Breast epithelium (tissue), 4 donors: ENCODE measurements around the gene PARP16. TPM values are rescaled to one million over a fixed set of nuclear protein-coding genes. Genes with fewer than 3 reads are reported as not detected.
A peak's percentile ranks its signal among the peaks of the same experiment; 100 is the strongest.

Source experiments
- DNase-seq, 2 donors: peaks; one replicate each; pipeline ENCODE4 v3.0.0-alpha.2; 2019; ENCODE audit warnings: low spot score in 2 of 2
- H3K27ac ChIP-seq, 2 donors: fragments of 200-600 bp; sonication (generic) in 1 of 2; one replicate each; pipeline ENCODE4 v1.5.1; 2016 to 2019; ENCODE audit warnings: mild to moderate bottlenecking in 1 of 2
- H3K27me3 ChIP-seq, 2 donors: fragments of 200-600 bp; sonication (generic) in 1 of 2; one replicate each; pipeline versions ENCODE4 v1.5.1 to v1.6.0; 2017 to 2019; ENCODE audit warnings: control low read depth in 1 of 2, mild to moderate bottlenecking in 1 of 2
- H3K36me3 ChIP-seq: fragments of 200-600 bp; one replicate; pipeline ENCODE4 v1.5.1; 2019
- H3K4me1 ChIP-seq, 2 donors: fragments of 200-600 bp; sonication (generic); one replicate each; pipeline ENCODE4 v1.5.1; 2016 to 2019; ENCODE audit warnings: control low read depth in 1 of 2
- H3K4me3 ChIP-seq, 3 donors: fragments of 200-600 bp; sonication (generic); 1 replicate in 2 of 3; 2 replicates in 1 of 3; pipeline ENCODE4 v1.5.1; 2016 to 2019; ENCODE audit warnings: mild to moderate bottlenecking in 3 of 3, moderate library complexity in 2 of 3
- H3K9me3 ChIP-seq, 2 donors: fragments of 200-600 bp; sonication (generic) in 1 of 2; one replicate each; pipeline ENCODE4 v1.5.1; 2016 to 2019; ENCODE audit warnings: control low read depth in 1 of 2
- POLR2A ChIP-seq: fragments of 450-650 bp; IDR thresholded peaks from one replicate; pipeline ENCODE4 v1.6.1; 2016; ENCODE audit warnings: antibody characterized with exemption, mild to moderate bottlenecking, moderate library complexity
- POLR2AphosphoS5 ChIP-seq, 3 donors: sonication (generic); formaldehyde crosslinking; IDR thresholded peaks; one replicate each; pipeline ENCODE4 v1.6.1; 2017; ENCODE audit warnings: antibody characterized with exemption in 3 of 3
- intact Hi-C: fragments of 100-400 bp; cut with DNase I; formaldehyde crosslinking; loops from one replicate; pipeline ENCODE4 v1.15.1; 2023; ENCODE audit warnings: low total_unique reads
- total RNA-seq, 3 donors: library from RNA; depleted of rRNA; stranded (reverse); fragments of >200 nt; gene quantifications; one replicate each; pipeline ENCODE4 v1.1.0, GENCODE V29; 2016
- TF ChIP-seq, protein P1 (sequence below), 3 donors: fragments of 450-650 bp; IDR thresholded peaks; one replicate each; pipeline ENCODE4 v1.5.1; 2016 to 2017; ENCODE audit warnings: antibody characterized with exemption in 3 of 3, mild to moderate bottlenecking in 3 of 3, moderate library complexity in 3 of 3

PARP16 gene
- total RNA-seq, 3 donors from 2014 or later, result 8.5 to 14.9 (median 10.6) TPM

DNA sequence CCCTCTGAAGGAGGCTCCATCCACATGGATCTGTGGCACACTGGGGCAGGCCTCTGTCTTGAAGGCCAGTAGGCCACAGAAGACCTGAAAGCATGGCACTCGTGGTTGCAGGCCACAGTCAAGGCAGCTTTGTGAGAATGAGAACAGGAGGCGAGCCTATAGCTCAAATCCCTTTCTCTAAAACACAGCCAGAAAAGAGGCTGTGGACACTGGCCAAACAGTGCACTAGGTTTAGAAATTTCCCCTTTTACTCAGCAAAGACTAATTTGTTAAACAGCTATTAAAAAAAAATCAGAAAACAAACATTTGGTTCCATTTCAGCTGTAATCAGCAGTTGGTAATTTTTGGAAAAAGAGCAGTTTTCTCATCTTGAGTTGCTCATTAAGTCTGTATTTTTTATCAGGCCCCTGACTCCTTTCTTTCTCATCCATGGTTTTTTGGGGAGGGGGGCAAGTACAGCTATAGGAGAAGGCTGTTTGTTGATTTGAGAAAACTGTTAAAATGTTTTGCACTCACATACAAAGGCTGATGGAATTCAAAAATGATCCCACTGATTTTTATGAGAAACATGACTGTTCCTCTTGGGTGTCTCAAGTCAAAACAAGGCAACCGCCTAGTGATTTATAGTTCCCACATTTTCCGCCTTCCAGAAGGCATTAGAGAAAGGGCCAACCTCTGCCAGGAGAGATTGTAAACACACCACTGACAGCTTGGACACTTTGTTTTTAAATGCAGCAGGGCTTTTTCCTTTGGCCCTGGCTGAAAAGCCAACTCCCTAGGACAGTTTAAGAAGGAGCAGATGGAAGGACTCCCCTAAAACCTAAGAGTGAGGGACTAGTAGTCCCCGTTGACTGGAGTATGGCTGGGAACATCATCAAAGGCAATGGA, 28.1 kb downstream of the PARP16 start:
- no peak overlapping the region for H3K4me3 ChIP-seq

DNA sequence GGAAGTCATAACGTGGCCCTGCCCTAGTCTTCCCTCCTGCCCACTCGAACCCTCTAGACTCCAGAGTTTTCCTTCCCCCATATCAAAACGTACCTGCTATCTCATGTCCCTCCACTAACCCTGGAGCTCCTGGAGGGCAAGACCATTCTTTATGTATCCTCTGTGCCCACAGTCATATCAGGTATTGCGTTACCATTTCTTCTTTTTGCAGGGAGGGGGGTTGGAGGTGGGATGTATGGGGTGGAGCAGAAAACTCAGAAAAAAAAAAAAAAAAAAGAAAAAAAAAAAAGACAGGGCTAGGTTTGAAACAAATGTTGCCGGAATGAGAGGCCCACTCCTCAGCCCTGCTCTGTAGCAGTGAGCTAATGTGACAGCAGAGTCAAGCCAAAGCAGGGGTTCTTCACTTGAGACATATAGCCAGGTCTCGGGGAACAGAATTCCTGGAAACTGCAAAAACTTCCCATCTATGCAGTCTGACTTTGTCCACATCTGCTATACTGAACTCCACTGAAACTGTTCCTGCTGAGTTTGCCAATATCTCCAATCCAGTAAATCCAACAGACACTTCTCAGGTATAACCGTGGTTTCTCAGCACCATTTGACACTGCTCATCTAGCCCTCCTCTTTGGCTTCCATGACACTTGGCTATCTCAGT, 31.1 kb downstream of the PARP16 start:
- intact Hi-C loops, result no loop called here
- Histone ChIP-seq H3K27ac (no peak overlapping the region), H3K4me3 (no peak overlapping the region), H3K4me1 (no peaks in the 10 kb centered on the region), H3K27me3 (no peaks in the 10 kb centered on the region), H3K36me3 (no peaks in the 10 kb centered on the region), H3K9me3 (no peaks in the 10 kb centered on the region)
- TF ChIP-seq POLR2A (no peak), POLR2AphosphoS5 (IDR thresholded peaks at IDR 0.05) (no peak)
- TF ChIP-seq, protein P1, sequence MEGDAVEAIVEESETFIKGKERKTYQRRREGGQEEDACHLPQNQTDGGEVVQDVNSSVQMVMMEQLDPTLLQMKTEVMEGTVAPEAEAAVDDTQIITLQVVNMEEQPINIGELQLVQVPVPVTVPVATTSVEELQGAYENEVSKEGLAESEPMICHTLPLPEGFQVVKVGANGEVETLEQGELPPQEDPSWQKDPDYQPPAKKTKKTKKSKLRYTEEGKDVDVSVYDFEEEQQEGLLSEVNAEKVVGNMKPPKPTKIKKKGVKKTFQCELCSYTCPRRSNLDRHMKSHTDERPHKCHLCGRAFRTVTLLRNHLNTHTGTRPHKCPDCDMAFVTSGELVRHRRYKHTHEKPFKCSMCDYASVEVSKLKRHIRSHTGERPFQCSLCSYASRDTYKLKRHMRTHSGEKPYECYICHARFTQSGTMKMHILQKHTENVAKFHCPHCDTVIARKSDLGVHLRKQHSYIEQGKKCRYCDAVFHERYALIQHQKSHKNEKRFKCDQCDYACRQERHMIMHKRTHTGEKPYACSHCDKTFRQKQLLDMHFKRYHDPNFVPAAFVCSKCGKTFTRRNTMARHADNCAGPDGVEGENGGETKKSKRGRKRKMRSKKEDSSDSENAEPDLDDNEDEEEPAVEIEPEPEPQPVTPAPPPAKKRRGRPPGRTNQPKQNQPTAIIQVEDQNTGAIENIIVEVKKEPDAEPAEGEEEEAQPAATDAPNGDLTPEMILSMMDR (IDR thresholded peaks at IDR 0.05), result no peak
- no peak for DNase-seq

More for the DNA sequence above, 28.1 kb downstream of the PARP16 start:
- Histone ChIP-seq H3K4me1 (no peaks in the 10 kb centered on the region), H3K27me3 (no peaks in the 10 kb centered on the region), H3K27ac (peak overlapping the region; percentile 59 to 71), H3K9me3 (no peaks in the 10 kb centered on the region), H3K36me3 (no peaks in the 10 kb centered on the region)
- TF ChIP-seq POLR2AphosphoS5 (IDR thresholded peaks at IDR 0.05) (peak in 1 of 3 donors; percentile 59), POLR2A (no peak)
- TF ChIP-seq, protein P1 (IDR thresholded peaks at IDR 0.05), result no peak
- no peak for DNase-seq
- intact Hi-C loops, result no loop called here

DNA sequence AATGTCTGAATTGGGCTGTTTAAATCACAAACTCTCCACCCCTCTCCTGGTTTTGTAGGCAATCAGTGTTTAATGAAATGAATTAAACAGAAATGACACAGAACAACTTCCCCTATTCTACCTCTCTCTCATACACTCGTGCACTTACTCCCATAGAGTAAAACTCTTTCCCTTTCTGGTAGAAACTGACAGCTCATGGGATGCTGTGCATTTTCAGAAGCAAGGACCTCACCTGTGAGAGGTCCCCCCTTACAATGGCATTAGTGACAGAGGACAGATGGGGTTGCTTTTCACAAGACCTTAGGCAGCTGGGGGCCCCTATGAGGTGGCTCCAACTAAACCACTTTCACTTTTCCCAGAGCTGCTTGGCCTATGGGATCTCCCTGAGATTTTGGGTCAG, 31.9 kb downstream of the PARP16 start:
- H3K27ac ChIP-seq, result no peak overlapping the region
- H3K9me3 ChIP-seq, result no peaks in the 10 kb centered on the region
- DNase-seq, result no peak
- H3K27me3 ChIP-seq, result no peaks in the 10 kb centered on the region
- H3K4me3 ChIP-seq, result no peak overlapping the region
- H3K4me1 ChIP-seq, result no peaks in the 10 kb centered on the region
- intact Hi-C loops, result no loop called here
- TF ChIP-seq, protein P1 (IDR thresholded peaks at IDR 0.05), result no peak
- TF ChIP-seq POLR2A (no peak), POLR2AphosphoS5 (IDR thresholded peaks at IDR 0.05) (no peak)
- H3K36me3 ChIP-seq, result no peaks in the 10 kb centered on the region

GRCh38 chr15:65254356-65254755, 32.3 kb downstream of the PARP16 start:
- H3K9me3 ChIP-seq, result no peaks in the 10 kb centered on the region
- no peak overlapping the region for H3K4me3 ChIP-seq
- no peaks in the 10 kb centered on the region for H3K4me1 ChIP-seq
- H3K27me3 ChIP-seq, result no peaks in the 10 kb centered on the region
- no peak for DNase-seq
- intact Hi-C loops, result no loop called here
- H3K36me3 ChIP-seq, result no peaks in the 10 kb centered on the region
- no peak overlapping the region for H3K27ac ChIP-seq
- TF ChIP-seq POLR2A (no peak), POLR2AphosphoS5 (IDR thresholded peaks at IDR 0.05) (no peak)
- TF ChIP-seq, protein P1 (IDR thresholded peaks at IDR 0.05), result no peak

GRCh38 chr15:65249641-65250040, 37.0 kb downstream of the PARP16 start:
- TF ChIP-seq POLR2AphosphoS5 (IDR thresholded peaks at IDR 0.05), result no peak
- intact Hi-C loops, result no loop called here
- no peak for DNase-seq
- no peaks in the 10 kb centered on the region for H3K36me3 ChIP-seq
- no peak overlapping the region for H3K4me3 ChIP-seq
- H3K27me3 ChIP-seq, result no peaks in the 10 kb centered on the region
- H3K4me1 ChIP-seq, result peaks cover 0 to 4% of the 10 kb centered on the region in 2 donors
- peak overlapping the region in 1 of 2 donors; percentile 22 for H3K27ac ChIP-seq
- H3K9me3 ChIP-seq, result no peaks in the 10 kb centered on the region
